HG02642 (cell line): ENCODE data around the gene AUTS2.

Source experiments
- ATAC-seq: cut with Tn5 transposase; IDR thresholded peaks from one replicate; pipeline ENCODE4 v1.9.1; 2021; ENCODE audit warnings: mild to moderate bottlenecking; ENCODE audit not compliant: unreplicated experiment, poor library complexity

The AUTS2 gene

DNA sequence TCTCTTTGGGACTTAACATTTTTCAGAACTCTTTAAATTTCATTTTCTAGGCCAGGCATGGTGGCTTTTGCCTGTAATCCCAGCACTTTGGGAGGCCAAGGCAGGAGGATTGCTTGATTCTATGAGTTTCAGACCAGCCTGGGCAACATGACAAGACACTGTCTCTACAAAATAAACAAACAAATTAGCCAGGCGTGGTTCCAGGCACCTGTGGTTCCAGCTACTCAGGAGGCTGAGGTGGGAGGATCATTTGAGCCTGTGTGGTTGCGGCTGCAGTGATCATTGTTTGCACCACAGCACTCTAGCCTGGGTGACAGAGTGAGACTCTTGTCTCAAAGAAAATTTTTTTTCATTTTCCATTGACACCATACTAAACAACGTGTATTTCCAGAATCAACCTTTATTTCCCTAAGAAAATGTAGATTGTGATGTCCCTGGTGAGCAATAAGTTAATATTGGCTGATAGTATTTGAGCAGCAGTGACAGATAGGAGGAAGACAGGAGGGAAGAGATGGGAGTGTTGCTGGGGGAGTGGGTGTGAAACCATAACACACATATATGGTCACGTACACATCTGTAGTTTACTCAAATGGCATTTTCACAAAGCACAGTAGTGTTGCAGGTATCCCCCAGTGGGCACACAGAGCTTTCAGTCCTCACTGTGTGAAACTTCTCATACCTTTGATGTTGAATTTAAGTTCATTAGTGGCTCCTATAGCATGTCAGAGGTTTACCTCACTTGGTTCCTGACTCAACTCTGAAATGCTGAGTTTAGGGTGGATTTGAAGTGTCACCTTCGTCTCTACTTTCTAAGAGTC, 205.6 kb downstream of the AUTS2 start:
- peak; percentile 91 for ATAC-seq

DNA sequence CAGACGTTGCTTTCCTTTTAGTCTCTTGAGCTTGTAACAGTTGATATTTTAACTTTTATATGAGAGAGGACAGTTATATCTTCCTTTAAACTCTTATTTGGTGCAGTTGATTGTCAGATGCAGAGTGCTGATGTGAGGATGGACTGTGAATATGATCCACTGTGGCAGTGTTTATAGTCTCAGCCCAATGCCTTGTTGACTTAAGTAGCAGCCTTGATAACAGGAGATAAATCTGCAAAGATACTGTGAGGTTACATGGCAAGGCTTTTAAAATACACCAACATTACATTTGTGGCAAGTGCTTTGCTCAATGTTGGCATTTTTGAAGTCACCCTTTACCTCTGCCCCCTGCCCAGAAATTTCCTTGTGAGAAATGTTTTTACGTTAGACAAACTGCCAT, 206.7 kb downstream of the AUTS2 start:
- no peak for ATAC-seq

DNA sequence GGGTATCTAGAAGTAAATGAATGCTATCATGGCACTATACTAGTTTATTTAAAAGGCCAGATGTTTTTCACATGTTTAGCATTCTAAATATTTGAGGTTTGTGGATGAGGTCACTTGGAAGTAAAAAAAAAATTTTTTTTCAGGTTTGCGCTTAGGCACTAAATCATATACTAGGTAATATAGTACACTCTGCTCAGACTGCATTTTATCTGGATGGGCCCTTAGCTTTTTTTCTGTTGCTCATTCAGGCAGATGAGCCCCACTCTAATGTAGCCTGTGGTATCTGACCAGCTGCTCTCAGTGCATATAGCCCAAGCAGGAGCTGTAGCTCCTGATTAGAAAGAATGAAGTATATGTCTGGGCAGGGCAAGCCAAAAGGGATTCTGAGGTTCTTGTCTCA, 210.1 kb downstream of the AUTS2 start:
- no peak for ATAC-seq

DNA sequence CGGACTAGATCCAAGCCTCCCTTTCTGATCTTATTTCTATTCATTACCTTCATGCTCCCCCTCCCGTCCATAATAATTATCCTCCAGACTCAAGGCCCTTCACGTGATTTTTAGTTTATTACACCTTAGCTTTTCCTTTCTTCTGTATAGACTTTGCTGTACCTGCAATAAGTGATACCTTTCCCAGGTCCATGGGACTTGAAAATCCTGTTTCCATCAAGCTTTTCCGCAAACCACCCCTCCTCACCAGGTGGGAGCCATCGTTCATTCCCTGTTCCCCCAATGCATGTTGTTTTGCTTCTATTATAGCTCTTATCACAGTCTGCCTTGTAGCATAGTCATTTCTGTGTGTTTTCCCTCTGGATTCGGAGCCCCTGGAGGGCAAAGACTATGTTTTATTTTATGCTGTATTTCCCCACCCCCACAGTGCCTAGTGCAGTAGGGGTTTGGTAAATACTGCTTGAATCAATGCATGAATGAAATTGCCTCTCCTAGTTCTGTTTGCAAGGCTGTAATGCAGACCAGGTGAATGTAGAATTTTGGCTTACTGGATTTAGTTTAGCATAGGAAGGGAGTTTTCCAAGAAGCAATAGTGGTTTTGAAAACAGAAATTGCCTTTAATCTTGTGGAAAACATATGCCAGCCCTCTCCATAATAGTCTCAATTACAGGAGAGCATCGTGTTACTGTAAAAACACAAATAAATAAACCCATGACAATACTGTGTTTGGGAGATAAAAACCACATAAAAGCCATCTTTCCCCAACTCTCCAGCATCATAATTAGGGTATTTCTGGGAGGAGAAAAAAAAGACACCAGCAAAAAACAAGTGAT, 213.4 kb downstream of the AUTS2 start:
- no peak for ATAC-seq

DNA sequence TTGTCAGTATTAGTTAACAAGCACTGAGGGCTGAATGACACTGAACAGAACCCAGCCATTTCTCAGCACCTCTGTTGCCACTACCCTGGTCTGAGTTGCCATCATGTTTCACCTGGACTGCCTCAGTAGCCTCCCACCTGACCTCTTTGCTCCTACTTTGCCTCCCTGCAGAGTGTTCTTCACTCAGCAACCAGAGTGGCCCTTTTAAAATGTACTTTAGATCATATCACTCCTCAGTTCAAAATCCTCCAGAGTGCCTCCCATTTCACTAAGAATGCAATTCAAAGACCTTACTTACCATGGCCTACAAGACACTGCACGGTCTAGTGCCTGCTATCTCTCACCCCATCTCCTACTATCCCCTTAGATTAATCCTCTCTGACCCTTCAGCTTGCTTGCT, 214.5 kb downstream of the AUTS2 start:
- no peak for ATAC-seq

DNA sequence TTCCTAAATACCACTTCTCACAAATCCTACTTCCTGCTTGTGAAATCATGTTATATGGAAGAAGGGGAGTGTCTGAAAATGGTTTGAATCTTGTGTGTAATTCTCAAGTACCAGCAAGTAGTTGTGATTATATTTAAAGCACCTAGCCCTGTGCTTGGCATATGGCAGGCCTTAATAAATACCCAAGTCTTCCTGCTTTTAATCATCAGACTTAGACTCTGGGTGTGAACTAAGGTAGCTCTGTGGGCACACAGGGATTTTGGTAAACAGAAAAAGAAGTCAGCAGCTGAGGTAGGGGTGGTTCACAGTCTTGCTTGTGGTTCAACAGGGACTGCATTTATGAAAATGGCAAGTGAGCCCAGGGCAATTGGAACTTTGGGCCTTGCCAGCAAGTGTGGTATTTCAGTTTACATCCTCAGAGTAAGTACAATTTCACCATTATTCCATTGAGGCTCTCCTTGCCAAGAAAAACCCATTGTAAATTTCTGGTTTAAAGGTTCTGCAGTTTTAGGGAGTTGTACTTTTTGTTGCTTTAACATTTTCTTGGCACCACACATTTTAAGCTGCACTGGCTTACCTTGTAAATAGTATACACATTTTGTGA, 215.5 kb downstream of the AUTS2 start:
- ATAC-seq = no peak

DNA sequence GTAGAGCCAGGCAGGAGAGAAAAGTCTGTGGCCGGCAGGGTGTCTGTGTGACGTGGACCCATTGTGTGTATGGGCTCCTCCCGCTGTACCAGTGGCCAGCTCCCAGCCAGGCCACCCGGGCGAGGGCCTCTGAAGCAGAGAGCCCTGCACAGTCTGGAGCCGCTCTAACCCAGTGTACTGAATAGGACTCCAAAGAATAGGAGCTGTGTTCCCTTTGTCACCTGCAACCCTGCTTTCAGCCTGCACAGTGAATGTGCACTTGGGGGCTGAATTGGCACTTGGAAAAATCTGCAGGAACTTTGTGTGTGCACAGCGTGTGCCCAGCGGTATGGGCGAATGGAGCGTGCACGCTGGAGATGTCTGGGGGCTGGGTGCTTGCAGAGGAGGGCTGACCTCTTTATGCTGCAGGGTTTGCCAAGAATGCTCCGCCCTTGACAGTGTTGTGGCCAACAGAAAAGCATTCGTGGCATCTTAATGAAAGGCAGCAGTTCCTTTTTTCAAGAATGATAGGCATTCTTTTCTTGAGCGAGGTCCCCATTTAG, 216.2 kb downstream of the AUTS2 start:
- no peak for ATAC-seq

DNA sequence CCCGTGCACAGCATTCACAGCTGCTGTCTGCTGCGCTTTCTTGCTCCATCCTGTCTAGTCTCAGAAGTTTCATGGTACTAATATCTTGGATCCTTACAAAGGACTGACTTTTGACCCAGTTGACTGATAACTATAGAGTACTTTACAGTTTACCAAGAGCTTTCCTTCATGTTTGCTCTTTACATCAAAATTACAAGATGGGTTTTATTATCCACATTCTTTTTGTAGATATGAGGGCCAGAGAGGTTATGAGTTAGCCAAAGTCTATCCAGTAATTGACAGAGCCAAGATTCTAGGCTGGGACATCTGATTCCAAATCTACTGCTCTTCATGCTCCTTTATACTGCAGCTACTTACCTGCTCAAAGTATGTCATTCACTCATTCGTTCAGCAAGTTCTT, 218.2 kb downstream of the AUTS2 start:
- ATAC-seq = no peak

DNA sequence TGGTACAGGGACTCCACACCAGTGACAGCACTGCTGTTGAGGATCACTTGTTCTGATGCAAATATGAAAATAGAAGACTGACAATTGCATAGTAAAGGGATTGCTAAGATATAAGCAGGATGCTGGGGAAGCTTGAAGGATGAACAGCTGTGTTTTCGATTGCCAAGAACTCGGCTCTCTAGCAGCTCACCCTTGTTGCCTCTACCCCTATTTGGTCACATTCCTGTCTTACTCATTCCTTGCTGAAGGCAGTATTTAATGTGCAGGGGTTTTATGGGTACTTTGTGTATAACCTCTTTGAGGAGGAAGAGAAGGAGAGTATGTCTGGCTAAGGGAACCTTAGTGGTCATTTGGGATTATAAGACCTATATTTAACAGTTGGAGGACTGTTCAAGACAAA, 218.8 kb downstream of the AUTS2 start:
- ATAC-seq = no peak

DNA sequence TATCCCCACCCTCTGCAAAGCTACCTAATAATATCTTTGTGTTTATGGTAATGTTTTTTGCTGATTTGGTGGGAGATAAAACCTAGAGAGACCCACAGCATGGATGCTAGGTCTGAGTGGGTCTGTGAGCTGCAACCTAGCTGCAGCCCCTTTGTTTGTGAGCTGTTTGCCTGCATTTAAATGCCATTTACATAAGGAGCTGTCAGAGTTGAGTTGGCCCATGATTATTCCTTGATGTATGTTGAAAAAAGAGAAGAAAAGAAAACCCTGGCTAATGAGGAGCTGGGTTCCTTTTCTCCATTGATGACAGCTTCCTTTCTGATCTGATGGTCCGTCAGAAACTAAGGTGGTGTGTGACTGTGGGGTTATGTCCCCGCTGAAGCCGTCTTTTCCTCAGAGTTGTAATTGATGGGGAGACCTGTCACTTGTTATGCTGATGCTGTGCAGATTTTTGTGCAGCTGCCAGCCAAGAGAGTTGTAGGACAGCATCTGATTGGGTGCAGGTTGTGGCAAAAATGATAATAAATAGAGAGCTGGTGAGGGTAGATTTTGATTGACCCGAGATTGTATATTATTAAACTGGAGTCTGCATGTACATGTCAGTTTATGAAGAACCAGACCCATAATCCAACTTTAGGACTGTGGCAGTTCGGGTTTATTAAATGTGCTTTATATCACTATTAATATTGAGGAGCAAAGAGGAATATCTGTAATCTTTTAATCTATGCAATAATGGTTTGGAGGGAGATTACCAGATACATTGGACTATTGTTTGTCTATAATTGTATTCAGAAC, 219.8 kb downstream of the AUTS2 start:
- no peak for ATAC-seq

DNA sequence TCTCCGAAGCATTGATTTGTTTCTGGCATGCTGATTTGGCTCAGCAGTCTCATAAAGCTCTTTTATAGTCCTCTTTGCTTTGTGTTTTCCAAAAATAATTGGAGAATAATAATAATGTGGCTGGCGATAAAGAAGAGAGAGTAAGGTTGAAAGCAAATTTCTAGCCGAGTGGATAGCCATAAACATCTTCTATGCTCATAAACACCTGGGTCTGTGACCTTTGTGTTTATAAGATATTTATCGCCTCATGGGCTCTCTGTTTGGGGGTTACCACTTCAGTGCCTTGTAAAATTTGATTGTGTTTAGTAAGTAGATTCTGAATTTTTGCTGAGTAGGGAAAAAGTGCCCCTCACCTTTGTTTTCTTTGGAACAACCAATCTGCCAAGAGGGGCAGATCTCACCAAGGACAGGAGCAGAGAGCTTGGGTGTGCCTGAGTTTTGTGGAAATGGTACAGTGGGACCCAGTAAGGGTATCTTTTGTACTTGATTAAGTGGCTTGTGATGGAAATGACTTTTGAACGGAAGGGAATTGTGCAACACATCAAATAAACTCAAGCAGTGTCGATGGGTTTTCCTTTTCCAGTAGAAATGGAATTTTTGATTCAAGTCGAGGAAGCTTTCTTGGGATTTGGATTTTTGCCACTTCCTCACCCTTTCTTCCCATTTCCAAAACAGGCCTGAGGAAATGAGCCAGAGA, 220.5 kb downstream of the AUTS2 start:
- no peak for ATAC-seq

DNA sequence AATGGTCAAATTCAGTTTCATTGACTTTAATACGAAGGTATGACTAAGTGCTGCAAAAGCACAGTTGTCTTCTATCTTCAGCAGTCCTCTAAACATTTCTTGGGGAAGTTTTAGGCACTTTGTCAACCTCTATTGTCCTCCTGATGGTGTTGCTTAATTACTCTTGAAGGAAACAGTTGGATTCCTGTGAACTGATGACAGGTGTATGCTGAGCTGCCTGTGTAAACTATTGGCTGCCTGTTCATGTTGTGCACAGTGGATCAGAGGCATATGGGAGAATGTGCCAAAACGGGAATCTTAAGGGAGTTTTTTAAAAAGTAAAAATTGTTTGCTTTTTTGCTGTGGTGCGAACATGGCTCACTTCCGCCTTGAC, 221.0 kb downstream of the AUTS2 start:
- no peak for ATAC-seq

DNA sequence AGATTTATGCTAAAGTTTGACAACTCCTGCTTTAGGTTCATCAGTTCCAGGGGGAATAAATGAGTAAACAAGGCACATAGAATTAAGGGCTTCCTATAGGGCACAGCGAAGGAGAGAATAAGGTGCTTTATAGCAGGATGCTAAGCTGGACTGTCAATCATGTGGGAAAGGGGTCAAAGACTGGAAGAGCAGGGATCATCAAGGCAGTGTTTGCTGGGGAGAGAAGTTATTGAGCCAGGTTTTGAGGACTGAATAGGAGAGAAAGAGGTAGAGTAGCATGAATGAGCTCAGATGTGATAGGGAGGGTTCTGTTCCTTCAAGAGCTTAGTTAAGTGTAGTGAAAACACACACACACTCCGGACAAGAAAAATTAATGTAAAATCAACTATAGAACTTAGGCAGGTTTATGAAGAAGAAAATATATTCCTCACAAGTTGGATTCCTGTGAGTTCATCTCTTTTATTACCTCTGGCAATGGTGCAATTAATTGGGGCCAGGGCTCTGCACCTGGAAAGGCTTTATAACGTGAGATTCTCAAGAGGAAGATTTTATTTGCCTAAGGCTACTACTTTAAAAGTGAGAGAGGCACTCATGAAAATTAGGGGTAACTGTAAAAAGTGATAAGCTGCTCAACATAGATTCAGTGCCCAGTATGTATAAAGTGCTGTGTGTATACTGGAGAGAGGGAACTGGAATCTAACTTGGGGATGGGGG, 222.4 kb downstream of the AUTS2 start:
- no peak for ATAC-seq

DNA sequence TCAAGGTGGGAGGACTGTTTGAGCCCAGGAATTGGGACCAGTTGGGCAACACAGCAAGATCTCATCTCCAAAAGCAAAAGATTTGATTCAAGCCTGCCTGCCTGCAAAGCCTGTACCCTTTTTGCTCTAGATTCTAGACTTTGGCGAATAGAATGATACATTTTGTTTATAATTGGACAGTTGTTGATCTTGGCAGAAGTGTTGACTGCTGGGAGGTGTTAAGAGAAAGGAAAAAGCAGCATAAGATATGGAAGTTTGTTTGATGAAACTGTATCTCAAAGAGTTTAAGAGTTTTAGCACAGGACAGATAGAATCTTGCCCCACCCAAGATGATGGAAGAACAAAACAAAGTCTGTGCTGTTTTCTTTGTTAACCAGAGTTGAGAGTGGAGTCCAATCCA, 224.1 kb downstream of the AUTS2 start:
- ATAC-seq = no peak

DNA sequence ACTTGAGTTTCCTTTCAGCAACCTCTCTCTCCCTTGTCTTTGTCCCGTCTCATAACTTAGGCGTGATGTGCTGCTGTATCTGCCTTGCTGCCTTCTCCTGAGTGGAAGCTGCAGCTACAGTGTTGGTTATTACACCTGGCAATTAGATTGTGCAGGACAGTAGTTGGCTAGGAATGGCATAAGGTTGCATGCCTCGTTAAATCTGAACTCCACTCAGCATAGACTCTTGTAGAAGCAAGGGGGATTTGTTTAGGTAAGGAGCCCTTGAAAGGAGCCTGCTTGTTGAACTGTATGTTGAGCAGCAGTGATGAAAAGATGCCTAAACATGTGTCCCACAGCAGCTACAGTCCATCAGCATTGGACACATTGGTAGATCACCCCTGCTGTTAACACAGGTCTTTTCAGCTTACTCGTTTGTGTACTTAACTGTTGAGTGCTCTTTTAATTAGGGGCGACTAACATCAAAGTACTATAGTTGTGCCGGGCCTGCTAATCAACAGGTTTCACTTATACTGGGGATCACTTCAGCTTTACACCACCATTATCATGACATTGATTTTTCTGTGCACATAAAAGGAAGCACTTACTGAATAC, 225.0 kb downstream of the AUTS2 start:
- ATAC-seq = no peak

DNA sequence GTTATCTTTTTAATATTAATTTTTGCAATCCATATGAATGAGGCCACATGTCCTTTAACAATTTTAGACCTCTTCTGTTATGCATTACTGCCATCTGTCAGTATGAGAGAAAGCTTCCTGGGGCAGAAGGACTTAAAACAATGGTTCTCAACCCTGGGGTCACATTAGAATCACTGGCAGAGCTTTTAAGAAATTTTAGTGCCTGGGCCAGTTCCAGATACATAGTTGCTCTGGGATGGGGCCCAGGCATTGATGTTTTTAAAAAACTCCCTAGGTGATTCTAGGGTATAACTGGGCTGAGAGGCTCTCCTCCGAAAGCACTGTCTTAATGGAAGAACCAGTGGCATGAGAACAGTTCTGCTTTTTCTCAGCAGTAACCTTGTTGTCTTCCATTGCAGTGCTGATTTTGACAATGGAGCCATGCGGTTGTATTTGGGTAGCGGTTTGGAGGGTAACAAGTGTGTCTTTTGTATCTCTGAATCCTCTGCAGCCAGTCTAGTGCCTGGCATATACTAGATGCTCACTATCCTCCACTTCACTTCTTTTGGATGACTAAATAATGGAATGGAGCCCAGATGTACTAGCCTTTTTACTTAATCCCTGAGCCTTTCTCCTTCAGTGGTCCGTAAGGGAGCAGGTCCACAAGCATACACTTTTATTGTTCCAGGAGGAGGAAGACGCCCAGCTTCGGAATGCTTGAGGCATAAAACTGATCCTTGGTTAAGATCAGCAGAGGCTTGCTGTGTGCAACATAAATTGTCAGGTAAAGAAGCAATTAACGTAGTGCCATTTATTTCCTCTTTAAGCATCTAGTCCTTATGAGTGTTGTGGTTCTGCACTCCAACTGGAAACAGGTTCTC, 227.1 kb downstream of the AUTS2 start:
- ATAC-seq = peak; percentile 35

DNA sequence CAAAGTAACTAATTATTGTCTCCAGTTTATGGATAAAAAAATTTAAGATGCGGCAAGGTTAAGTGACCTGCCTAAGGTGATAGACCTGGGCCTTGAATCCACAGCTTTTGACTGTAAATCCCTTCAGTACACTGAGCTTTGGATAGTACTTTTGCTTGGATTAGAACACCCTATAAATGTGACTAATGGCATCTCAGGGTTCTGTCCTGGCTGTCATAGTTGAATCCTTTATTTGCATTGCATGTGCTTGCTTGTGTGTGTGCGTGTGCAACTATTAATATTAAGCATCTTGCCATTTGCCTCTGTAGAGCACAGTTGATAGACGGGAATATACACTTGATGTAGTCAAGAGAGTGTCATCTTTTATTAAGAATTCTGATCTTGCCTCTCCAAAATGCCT, 228.0 kb downstream of the AUTS2 start:
- ATAC-seq = no peak

DNA sequence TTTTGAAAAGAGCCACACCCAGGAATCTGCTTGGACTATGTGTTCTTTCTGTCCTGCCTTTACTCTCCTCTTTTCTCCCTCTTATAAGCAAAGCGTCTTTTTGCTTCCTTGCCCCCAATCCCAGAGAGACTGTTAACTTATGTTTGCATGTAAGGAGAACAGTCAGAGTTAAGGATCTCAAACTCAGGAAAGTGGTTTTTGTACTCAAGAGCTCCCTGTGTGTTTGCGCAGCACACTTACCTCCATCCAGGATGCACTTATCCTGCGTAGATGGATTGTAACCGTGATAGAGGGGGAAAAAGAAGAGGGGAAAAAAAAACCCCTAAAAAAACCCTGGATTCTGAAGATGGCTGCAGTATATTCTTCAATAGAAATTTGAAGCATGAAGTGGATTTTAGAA, 228.9 kb downstream of the AUTS2 start:
- ATAC-seq = no peak
